Activated CD4-positive, alpha-beta T cell treated with anti-CD3 and anti-CD28 coated beads for 36 hours (primary cell): Measurements from ENCODE around the gene IL17RE. TPM values are rescaled to one million over a fixed set of nuclear protein-coding genes. Genes with fewer than 3 reads are reported as not detected.
A peak's percentile ranks its signal among the peaks of the same experiment; 100 is the strongest.
"Not testable (repeated sequence)": the region's sequence is repeated elsewhere in the genome, so short reads cannot be mapped to it uniquely, and the experiment has no call there.

Source experiments
- ATAC-seq: fragments of 200-7000 bp; cut with Tn5 transposase; one replicate; pipeline ENCODE4 v1.10.0; 2021; ENCODE audit warnings: mild to moderate bottlenecking, moderate library complexity
- CTCF ChIA-PET: fragments of 350-600 bp; sonication (Branson Sonifier 250); formaldehyde crosslinking; loops from one replicate; lab custom pipeline; 2021; ENCODE audit warnings: antibody characterized with exemption; lab: Charles Lee
- POLR2A ChIA-PET: fragments of 350-600 bp; sonication (Branson Sonifier 250); formaldehyde crosslinking; loops from one replicate; lab custom pipeline; 2021; ENCODE audit warnings: antibody characterized with exemption, inconsistent platforms; lab: Charles Lee
- DNase-seq: peaks from one replicate; pipeline ENCODE4 v3.0.0-alpha.2; 2020
- H3K27ac Mint-ChIP-seq: one replicate; pipeline ENCODE4 v1.8.0; 2021; ENCODE audit warnings: mixed read lengths
- H3K27me3 Mint-ChIP-seq: one replicate; pipeline ENCODE4 v1.8.0; 2021; ENCODE audit warnings: mixed read lengths
- H3K36me3 Mint-ChIP-seq: one replicate; pipeline ENCODE4 v1.8.0; 2021; ENCODE audit warnings: low read depth, mixed read lengths
- H3K4me1 Mint-ChIP-seq: one replicate; pipeline ENCODE4 v1.8.0; 2021; ENCODE audit warnings: mixed read lengths
- H3K4me3 Mint-ChIP-seq: one replicate; pipeline ENCODE4 v1.8.0; 2021; ENCODE audit warnings: mild to moderate bottlenecking, moderate library complexity, mixed read lengths
- H3K9me3 Mint-ChIP-seq: one replicate; pipeline ENCODE4 v1.8.0; 2021; ENCODE audit warnings: low read depth, mixed read lengths
- intact Hi-C, 2 experiments: fragments of 100-400 bp; cut with DNase I in 1 of 2; cut with micrococcal nuclease in 1 of 2; formaldehyde crosslinking; loops; one replicate each; pipeline versions ENCODE4 v1.14.2 to v1.15.1; 2022 to 2024; cut with DNase I, micrococcal nuclease
- total RNA-seq, 2 experiments: library from RNA; stranded (reverse); gene quantifications; one replicate each; pipeline ENCODE4 v1.2.3, GENCODE V29; 2021

The IL17RE gene
- total RNA-seq, 2 experiments from 2014 or later: 2.3 to 3.1 TPM

GRCh38 chr3:9866639-9867038, 36.0 kb upstream of the IL17RE start:
- DNase-seq: no peak
- ChIA-PET CTCF (interaction anchor here (0.8 kb wide), 1 partner anchor 10 kb away, joined by 3 read pairs; no protein-coding TSS in a partner anchor), POLR2A (no interaction called here)
- no peak for ATAC-seq
- Mint-ChIP-seq H3K27me3 (peaks cover 6% of the 10 kb centered on the region), H3K36me3 (no peaks in the 10 kb centered on the region), H3K4me1 (no peaks in the 10 kb centered on the region), H3K9me3 (no peaks in the 10 kb centered on the region), H3K27ac (no peak overlapping the region), H3K4me3 (no peak overlapping the region)
- intact Hi-C loops: no loop called here

- H3K4me3 Mint-ChIP-seq: no peak overlapping the region
- ChIA-PET POLR2A (no interaction called here), CTCF (no interaction called here)
- no peak overlapping the region for H3K27ac Mint-ChIP-seq
- H3K9me3 Mint-ChIP-seq: no peaks in the 10 kb centered on the region
- peaks cover 3% of the 10 kb centered on the region for H3K27me3 Mint-ChIP-seq
- H3K36me3 Mint-ChIP-seq: no peaks in the 10 kb centered on the region
- no peaks in the 10 kb centered on the region for H3K4me1 Mint-ChIP-seq
- ATAC-seq: no peak
- intact Hi-C loops: no loop called here
- no peak for DNase-seq
Measured at GRCh38 chr3:9867106-9867505, 35.5 kb upstream of the IL17RE start.

GRCh38 chr3:9869955-9870354, 32.7 kb upstream of the IL17RE start:
- Mint-ChIP-seq H3K36me3 (no peaks in the 10 kb centered on the region), H3K9me3 (no peaks in the 10 kb centered on the region), H3K27ac (no peak overlapping the region), H3K4me1 (no peaks in the 10 kb centered on the region), H3K27me3 (no peaks in the 10 kb centered on the region), H3K4me3 (no peak overlapping the region)
- DNase-seq (no peak), ATAC-seq (no peak)
- intact Hi-C loops: no loop called here
- POLR2A ChIA-PET: no interaction called here
- CTCF ChIA-PET: no interaction called here

- Mint-ChIP-seq H3K27ac (no peak overlapping the region), H3K4me1 (no peaks in the 10 kb centered on the region), H3K27me3 (no peaks in the 10 kb centered on the region), H3K4me3 (no peak overlapping the region), H3K36me3 (no peaks in the 10 kb centered on the region), H3K9me3 (no peaks in the 10 kb centered on the region)
- ATAC-seq (no peak), DNase-seq (no peak)
- intact Hi-C loops: no loop called here
- CTCF ChIA-PET: interaction anchor here (0.6 to 1.5 kb wide), 3 partner anchors 16 to 57 kb away, joined by 3 to 4 read pairs (median 4); no protein-coding TSS in a partner anchor
- POLR2A ChIA-PET: no interaction called here
Measured at GRCh38 chr3:9870978-9871377, 31.7 kb upstream of the IL17RE start.

GRCh38 chr3:9872067-9872466, 30.6 kb upstream of the IL17RE start:
- H3K27me3 Mint-ChIP-seq, H3K27ac Mint-ChIP-seq, H3K4me3 Mint-ChIP-seq, intact Hi-C loops, H3K9me3 Mint-ChIP-seq, H3K4me1 Mint-ChIP-seq, DNase-seq, ATAC-seq, H3K36me3 Mint-ChIP-seq, POLR2A ChIA-PET: not testable (repeated sequence)
- CTCF ChIA-PET: interaction anchor here (1.0 to 1.5 kb wide), 2 partner anchors 21 to 23 kb away, joined by 3 read pairs; no protein-coding TSS in a partner anchor

- ATAC-seq (no peak), DNase-seq (no peak)
- H3K27me3 Mint-ChIP-seq: no peaks in the 10 kb centered on the region
- no peaks in the 10 kb centered on the region for H3K36me3 Mint-ChIP-seq
- CTCF ChIA-PET: interaction anchor here (0.8 to 1.1 kb wide), 3 partner anchors 9 to 46 kb away, joined by 3 read pairs; no protein-coding TSS in a partner anchor
- intact Hi-C loops: no loop called here
- no peak overlapping the region for H3K4me3 Mint-ChIP-seq
- H3K9me3 Mint-ChIP-seq: no peaks in the 10 kb centered on the region
- POLR2A ChIA-PET: interaction anchor here (1.2 kb wide), 1 partner anchor 37 kb away, joined by 4 read pairs; no protein-coding TSS in a partner anchor
- no peaks in the 10 kb centered on the region for H3K4me1 Mint-ChIP-seq
- H3K27ac Mint-ChIP-seq: no peak overlapping the region
Measured at GRCh38 chr3:9875448-9875847, 27.2 kb upstream of the IL17RE start.

- H3K36me3 Mint-ChIP-seq, ATAC-seq, H3K4me3 Mint-ChIP-seq, DNase-seq, intact Hi-C loops, H3K9me3 Mint-ChIP-seq, POLR2A ChIA-PET, H3K4me1 Mint-ChIP-seq, H3K27me3 Mint-ChIP-seq, H3K27ac Mint-ChIP-seq: not testable (repeated sequence)
- CTCF ChIA-PET: interaction anchor here (0.6 to 1.2 kb wide), 3 partner anchors 8 to 19 kb away, joined by 3 read pairs; no protein-coding TSS in a partner anchor
Measured at GRCh38 chr3:9876255-9876654, 26.4 kb upstream of the IL17RE start.

GRCh38 chr3:9876991-9877390, 25.7 kb upstream of the IL17RE start:
- Mint-ChIP-seq H3K27ac (no peak overlapping the region), H3K9me3 (no peaks in the 10 kb centered on the region), H3K27me3 (no peaks in the 10 kb centered on the region), H3K4me1 (no peaks in the 10 kb centered on the region), H3K4me3 (no peak overlapping the region), H3K36me3 (no peaks in the 10 kb centered on the region)
- intact Hi-C loops: no loop called here
- POLR2A ChIA-PET: no interaction called here
- DNase-seq: peak; percentile 24
- no peak for ATAC-seq
- CTCF ChIA-PET: interaction anchor here (0.6 to 1.2 kb wide), 2 partner anchors 11 to 20 kb away, joined by 3 read pairs; no protein-coding TSS in a partner anchor

- ChIA-PET CTCF (no interaction called here), POLR2A (interaction anchor here (0.6 to 0.7 kb wide), 2 partner anchors 38 to 40 kb away, joined by 4 to 5 read pairs; partner anchors contain the start of gene IL17RC)
- DNase-seq: no peak
- Mint-ChIP-seq H3K27ac (no peak overlapping the region), H3K36me3 (no peaks in the 10 kb centered on the region), H3K4me3 (no peak overlapping the region), H3K9me3 (no peaks in the 10 kb centered on the region), H3K4me1 (no peaks in the 10 kb centered on the region), H3K27me3 (no peaks in the 10 kb centered on the region)
- intact Hi-C loops: no loop called here
- no peak for ATAC-seq
Measured at GRCh38 chr3:9878700-9879099, 23.9 kb upstream of the IL17RE start.

- no peak for DNase-seq
- Mint-ChIP-seq H3K4me1 (no peaks in the 10 kb centered on the region), H3K27me3 (no peaks in the 10 kb centered on the region), H3K27ac (no peak within 1 kb of the TSS), H3K9me3 (no peaks in the 10 kb centered on the region), H3K4me3 (no peak within 1 kb of the TSS), H3K36me3 (no peaks in the 10 kb centered on the region)
- POLR2A ChIA-PET: interaction anchor here (0.6 kb wide), 1 partner anchor 15 kb away, joined by 3 read pairs; no protein-coding TSS in a partner anchor
- intact Hi-C loops: no loop called here
- ATAC-seq: no peak
- CTCF ChIA-PET: interaction anchor here (0.6 to 1.8 kb wide), 3 partner anchors 10 to 462 kb away, joined by 3 to 4 read pairs (median 3); no protein-coding TSS in a partner anchor
Measured at GRCh38 chr3:9879830-9880549, 22.7 kb upstream of the IL17RE start, which contains the start of gene CIDEC. Gene CIDEC (minus strand): TSS chr3:9880253. CDS start chr3:9878486, 1,767 bp downstream.

- Mint-ChIP-seq H3K4me3 (no peak overlapping the region), H3K27me3 (no peaks in the 10 kb centered on the region), H3K4me1 (no peaks in the 10 kb centered on the region), H3K9me3 (no peaks in the 10 kb centered on the region), H3K36me3 (no peaks in the 10 kb centered on the region), H3K27ac (no peak overlapping the region)
- intact Hi-C loops: no loop called here
- ATAC-seq (no peak), DNase-seq (no peak)
- POLR2A ChIA-PET: no interaction called here
- CTCF ChIA-PET: interaction anchor here (0.7 kb wide), 1 partner anchor 1606 kb away, joined by 3 read pairs; no protein-coding TSS in a partner anchor
Measured at GRCh38 chr3:9881441-9881840, 21.2 kb upstream of the IL17RE start.
